ENCODE measurements around the gene UGT1A10.

Gene UGT1A10

GRCh38 chr2:233791883-233792329 lies 155.7 kb downstream of the UGT1A10 start:
- TF ChIP-seq CEBPB (IDR thresholded peaks at IDR 0.05) (no peak), RAD21 (IDR thresholded peaks at IDR 0.05; ENCODE audit: low read depth) (no peak), USF1 (IDR thresholded peaks at IDR 0.05) (no peak), NFIC (IDR thresholded peaks at IDR 0.05) (no peak), TEAD4 (IDR thresholded peaks at IDR 0.05) (no peak), FOXM1 (IDR thresholded peaks at IDR 0.05; ENCODE audit: borderline replicate concordance, low read depth) (no peak), CREB1 (IDR thresholded peaks at IDR 0.05; ENCODE audit: low read depth) (no peak), EP300 (IDR thresholded peaks at IDR 0.05; ENCODE audit: borderline replicate concordance) (no peak), EGR1 (IDR thresholded peaks at IDR 0.05) (no peak), REST (IDR thresholded peaks at IDR 0.05; ENCODE audit: low read depth) (no peak), YY1 (IDR thresholded peaks at IDR 0.05; ENCODE audit: low read depth) (no peak), ZBTB7A (IDR thresholded peaks at IDR 0.05; ENCODE audit: low read depth) (no peak)

GRCh38 chr2:233792720-233793119 lies 156.5 kb downstream of the UGT1A10 start:
- TF ChIP-seq MAX (IDR thresholded peaks at IDR 0.05) = no peak
- TF ChIP-seq EP300 (IDR thresholded peaks at IDR 0.05; ENCODE audit: borderline replicate concordance) = no peak
- no peak for TF ChIP-seq EGR1 (IDR thresholded peaks at IDR 0.05)
- no peak for TF ChIP-seq REST (IDR thresholded peaks at IDR 0.05; ENCODE audit: low read depth)
- no peak for TF ChIP-seq TEAD4 (IDR thresholded peaks at IDR 0.05)
- TF ChIP-seq RAD21 (IDR thresholded peaks at IDR 0.05; ENCODE audit: low read depth) = no peak
- no peak for TF ChIP-seq NFIC (IDR thresholded peaks at IDR 0.05)
- no peak for TF ChIP-seq FOXM1 (IDR thresholded peaks at IDR 0.05; ENCODE audit: borderline replicate concordance, low read depth)
- TF ChIP-seq TAF1 (IDR thresholded peaks at IDR 0.05; ENCODE audit: low read depth) = no peak
- no peak for TF ChIP-seq TCF12 (IDR thresholded peaks at IDR 0.05; ENCODE audit: low read depth)
- no peak for TF ChIP-seq CREB1 (IDR thresholded peaks at IDR 0.05; ENCODE audit: low read depth)
- TF ChIP-seq USF1 (IDR thresholded peaks at IDR 0.05) = no peak
- no peak for TF ChIP-seq ZBTB7A (IDR thresholded peaks at IDR 0.05; ENCODE audit: low read depth)
- TF ChIP-seq YY1 (IDR thresholded peaks at IDR 0.05; ENCODE audit: low read depth) = no peak
- TF ChIP-seq CEBPB (IDR thresholded peaks at IDR 0.05) = no peak

GRCh38 chr2:233793465-233794127 lies 157.3 kb downstream of the UGT1A10 start:
- TF ChIP-seq MAX (IDR thresholded peaks at IDR 0.05) (no peak), USF1 (IDR thresholded peaks at IDR 0.05) (no peak), FOXM1 (IDR thresholded peaks at IDR 0.05; ENCODE audit: borderline replicate concordance, low read depth) (no peak), ZBTB7A (IDR thresholded peaks at IDR 0.05; ENCODE audit: low read depth) (no peak), TEAD4 (IDR thresholded peaks at IDR 0.05) (no peak), NFIC (IDR thresholded peaks at IDR 0.05) (no peak), REST (IDR thresholded peaks at IDR 0.05; ENCODE audit: low read depth) (no peak), CREB1 (IDR thresholded peaks at IDR 0.05; ENCODE audit: low read depth) (no peak), RAD21 (IDR thresholded peaks at IDR 0.05; ENCODE audit: low read depth) (no peak), EP300 (IDR thresholded peaks at IDR 0.05; ENCODE audit: borderline replicate concordance) (no peak), TCF12 (IDR thresholded peaks at IDR 0.05; ENCODE audit: low read depth) (no peak), TAF1 (IDR thresholded peaks at IDR 0.05; ENCODE audit: low read depth) (no peak), CEBPB (IDR thresholded peaks at IDR 0.05) (no peak), EGR1 (IDR thresholded peaks at IDR 0.05) (no peak), YY1 (IDR thresholded peaks at IDR 0.05; ENCODE audit: low read depth) (no peak)

Data from Ishikawa (cell line).